Type B pancreatic cell (in vitro differentiated cells): ENCODE results near the gene CASP1. TPM values are rescaled to one million over a fixed set of nuclear protein-coding genes. Genes with fewer than 3 reads are reported as not detected.

Experiments used
- DNase-seq: peaks from one replicate; pipeline ENCODE4 v3.0.0; 2021; ENCODE audit warnings: mixed read lengths; ENCODE audit not compliant: unreplicated experiment; ENCODE audit errors: extremely low spot score
- H3K27ac Mint-ChIP-seq: 2 replicates; pipeline ENCODE4 v1.8.0; 2021; ENCODE audit warnings: mild to moderate bottlenecking, mixed read lengths
- H3K27me3 Mint-ChIP-seq: 2 replicates; pipeline ENCODE4 v1.8.0; 2021; ENCODE audit warnings: mixed read lengths
- H3K36me3 Mint-ChIP-seq: 2 replicates; pipeline ENCODE4 v1.8.0; 2021; ENCODE audit warnings: mixed read lengths
- H3K4me1 Mint-ChIP-seq: one replicate; pipeline ENCODE4 v1.8.0; 2021; ENCODE audit warnings: mixed read lengths; ENCODE audit not compliant: unreplicated experiment
- H3K4me3 Mint-ChIP-seq: 2 replicates; pipeline ENCODE4 v1.8.0; 2021; ENCODE audit warnings: mild to moderate bottlenecking, mixed read lengths
- H3K9me3 Mint-ChIP-seq: 2 replicates; pipeline ENCODE4 v1.8.0; 2021; ENCODE audit warnings: mixed read lengths
- CTCF ChIP-seq: fragments of 200-600 bp; sonication (generic); conservative IDR thresholded peaks from 2 replicates; pipeline ENCODE4 v1.5.0; 2021; ENCODE audit warnings: antibody characterized with exemption, mild to moderate bottlenecking
- total RNA-seq: library from RNA; stranded (reverse); gene quantifications from 2 replicates; pipeline ENCODE4 v1.2.1, GENCODE V29; 2021; ENCODE audit warnings: low replicate concordance

The CASP1 gene
- total RNA-seq, 1 donor from 2014 or later: 13.0 TPM

- Mint-ChIP-seq H3K9me3 (peaks cover 4% of the 10 kb centered on the region), H3K4me3 (no peak overlapping the region), H3K27me3 (no peaks in the 10 kb centered on the region), H3K27ac (no peak overlapping the region), H3K36me3 (no peaks in the 10 kb centered on the region), H3K4me1 (no peaks in the 10 kb centered on the region)
- DNase-seq: no peak
- no peak for TF ChIP-seq CTCF
These were observed 34.8 kb downstream of the CASP1 start for GRCh38 chr11:105000167-105000566.

GRCh38 chr11:104999721-105000120 lies 35.2 kb downstream of the CASP1 start:
- Mint-ChIP-seq H3K27me3 (no peaks in the 10 kb centered on the region), H3K27ac (no peak overlapping the region), H3K9me3 (peaks cover 4% of the 10 kb centered on the region), H3K4me3 (no peak overlapping the region), H3K4me1 (no peaks in the 10 kb centered on the region), H3K36me3 (no peaks in the 10 kb centered on the region)
- TF ChIP-seq CTCF: no peak
- DNase-seq: no peak

- Mint-ChIP-seq H3K36me3 (no peaks in the 10 kb centered on the region), H3K4me3 (no peak overlapping the region), H3K27me3 (no peaks in the 10 kb centered on the region), H3K9me3 (peaks cover 4% of the 10 kb centered on the region), H3K27ac (no peak overlapping the region), H3K4me1 (no peaks in the 10 kb centered on the region)
- no peak for DNase-seq
- TF ChIP-seq CTCF: no peak
These were observed 37.7 kb downstream of the CASP1 start for GRCh38 chr11:104997288-104997687.

- TF ChIP-seq CTCF: no peak
- Mint-ChIP-seq H3K4me1 (no peaks in the 10 kb centered on the region), H3K9me3 (no peaks in the 10 kb centered on the region), H3K27me3 (no peaks in the 10 kb centered on the region), H3K4me3 (no peak overlapping the region), H3K27ac (no peak overlapping the region), H3K36me3 (no peaks in the 10 kb centered on the region)
- DNase-seq: no peak
These were observed 39.9 kb downstream of the CASP1 start for GRCh38 chr11:104995001-104995408.

GRCh38 chr11:104992781-104993180 lies 42.2 kb downstream of the CASP1 start:
- no peak for DNase-seq
- H3K36me3 Mint-ChIP-seq: no peaks in the 10 kb centered on the region
- no peak overlapping the region for H3K27ac Mint-ChIP-seq
- H3K9me3 Mint-ChIP-seq: peaks cover under 1% of the 10 kb centered on the region
- no peak for TF ChIP-seq CTCF
- H3K4me1 Mint-ChIP-seq: no peaks in the 10 kb centered on the region
- no peaks in the 10 kb centered on the region for H3K27me3 Mint-ChIP-seq
- no peak overlapping the region for H3K4me3 Mint-ChIP-seq

GRCh38 chr11:104991994-104992393 lies 43.0 kb downstream of the CASP1 start:
- H3K27me3 Mint-ChIP-seq: no peaks in the 10 kb centered on the region

More at GRCh38 chr11:104991994-104992393, 43.0 kb downstream of the CASP1 start:
- Mint-ChIP-seq H3K27ac (no peak overlapping the region), H3K4me3 (no peak overlapping the region), H3K36me3 (no peaks in the 10 kb centered on the region), H3K4me1 (no peaks in the 10 kb centered on the region), H3K9me3 (peaks cover 8% of the 10 kb centered on the region)
- DNase-seq: no peak
- no peak for TF ChIP-seq CTCF
